ENCODE results near the gene SALL3. TPM values are rescaled to one million over a fixed set of nuclear protein-coding genes. Genes with fewer than 3 reads are reported as not detected.
"Not testable (repeated sequence)": the region's sequence is repeated elsewhere in the genome, so short reads cannot be mapped to it uniquely, and the experiment has no call there.

Gene SALL3
- total RNA-seq, 1 donor from 2014 or later, result not detected

GRCh38 chr18:78962098-78962497, 17.5 kb upstream of the SALL3 start:
- no peak overlapping the region for H3K4me3 Mint-ChIP-seq (ENCODE audit: unreplicated experiment)
- H3K27me3 Mint-ChIP-seq (ENCODE audit: low read depth), result peaks cover 3% of the 10 kb centered on the region
- no peaks in the 10 kb centered on the region for H3K36me3 Mint-ChIP-seq (ENCODE audit: low read depth)
- H3K9me3 Mint-ChIP-seq (ENCODE audit: low read depth), result peaks cover 6% of the 10 kb centered on the region
- no peak overlapping the region for H3K27ac Mint-ChIP-seq (ENCODE audit: unreplicated experiment)
- TF ChIP-seq, protein P1, sequence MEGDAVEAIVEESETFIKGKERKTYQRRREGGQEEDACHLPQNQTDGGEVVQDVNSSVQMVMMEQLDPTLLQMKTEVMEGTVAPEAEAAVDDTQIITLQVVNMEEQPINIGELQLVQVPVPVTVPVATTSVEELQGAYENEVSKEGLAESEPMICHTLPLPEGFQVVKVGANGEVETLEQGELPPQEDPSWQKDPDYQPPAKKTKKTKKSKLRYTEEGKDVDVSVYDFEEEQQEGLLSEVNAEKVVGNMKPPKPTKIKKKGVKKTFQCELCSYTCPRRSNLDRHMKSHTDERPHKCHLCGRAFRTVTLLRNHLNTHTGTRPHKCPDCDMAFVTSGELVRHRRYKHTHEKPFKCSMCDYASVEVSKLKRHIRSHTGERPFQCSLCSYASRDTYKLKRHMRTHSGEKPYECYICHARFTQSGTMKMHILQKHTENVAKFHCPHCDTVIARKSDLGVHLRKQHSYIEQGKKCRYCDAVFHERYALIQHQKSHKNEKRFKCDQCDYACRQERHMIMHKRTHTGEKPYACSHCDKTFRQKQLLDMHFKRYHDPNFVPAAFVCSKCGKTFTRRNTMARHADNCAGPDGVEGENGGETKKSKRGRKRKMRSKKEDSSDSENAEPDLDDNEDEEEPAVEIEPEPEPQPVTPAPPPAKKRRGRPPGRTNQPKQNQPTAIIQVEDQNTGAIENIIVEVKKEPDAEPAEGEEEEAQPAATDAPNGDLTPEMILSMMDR (IDR thresholded peaks at IDR 0.05), result no peak
- no peaks in the 10 kb centered on the region for H3K4me1 Mint-ChIP-seq (ENCODE audit: low read depth)
- no peak for DNase-seq (ENCODE audit: low spot score)

DNA sequence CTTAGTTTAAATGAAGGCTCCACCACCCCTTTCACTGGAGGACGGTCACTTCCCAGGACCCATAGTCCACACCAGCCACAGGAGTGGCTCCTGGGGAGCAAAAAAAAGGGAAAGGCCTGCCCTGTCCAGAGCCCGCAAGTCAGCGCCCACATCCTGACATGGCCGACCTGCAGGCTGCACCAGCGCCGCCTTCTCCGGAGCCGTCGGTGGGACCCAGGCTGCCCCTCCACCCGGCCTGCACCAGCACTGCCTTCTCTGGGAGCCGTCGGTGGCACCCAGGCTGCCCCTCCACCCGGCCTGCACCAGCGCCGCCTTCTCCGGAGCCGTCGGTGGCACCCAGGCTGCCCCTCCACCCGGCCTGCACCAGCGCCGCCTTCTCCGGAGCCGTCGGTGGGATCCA, 14.9 kb upstream of the SALL3 start:
- not testable (repeated sequence) for H3K9me3 Mint-ChIP-seq (ENCODE audit: low read depth); H3K4me3 Mint-ChIP-seq (ENCODE audit: unreplicated experiment); H3K4me1 Mint-ChIP-seq (ENCODE audit: low read depth); H3K27ac Mint-ChIP-seq (ENCODE audit: unreplicated experiment); H3K36me3 Mint-ChIP-seq (ENCODE audit: low read depth)
- peaks cover 20% of the 10 kb centered on the region for H3K27me3 Mint-ChIP-seq (ENCODE audit: low read depth)
- peak; percentile 86 for DNase-seq (ENCODE audit: low spot score)

DNA sequence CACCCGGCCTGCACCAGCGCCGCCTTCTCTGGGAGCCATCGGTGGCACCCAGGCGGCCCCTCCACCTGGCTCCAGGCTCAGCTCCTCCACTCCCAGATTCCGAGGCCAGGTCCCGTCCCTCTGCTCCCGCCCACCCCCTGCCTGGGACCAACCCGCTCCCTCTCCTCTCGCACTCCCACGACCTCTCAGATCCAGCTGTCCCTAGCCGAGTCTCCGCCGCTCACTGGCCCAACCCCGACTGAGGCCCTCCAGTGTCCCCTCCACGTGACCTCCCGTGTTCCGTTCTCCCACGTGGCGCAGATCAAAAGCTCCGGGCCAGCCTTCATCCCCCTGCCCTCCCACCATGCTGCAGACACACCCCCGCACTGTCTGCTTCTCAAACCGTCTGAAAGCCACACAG, 14.4 kb upstream of the SALL3 start:
- TF ChIP-seq, protein P1 (IDR thresholded peaks at IDR 0.05), result no peak
- Mint-ChIP-seq H3K4me3 (ENCODE audit: unreplicated experiment) (no peak overlapping the region), H3K27ac (ENCODE audit: unreplicated experiment) (no peak overlapping the region), H3K9me3 (ENCODE audit: low read depth) (peaks cover 6% of the 10 kb centered on the region), H3K27me3 (ENCODE audit: low read depth) (peaks cover 24% of the 10 kb centered on the region), H3K4me1 (ENCODE audit: low read depth) (no peaks in the 10 kb centered on the region), H3K36me3 (ENCODE audit: low read depth) (no peaks in the 10 kb centered on the region)
- DNase-seq (ENCODE audit: low spot score), result peak; percentile 85

DNA sequence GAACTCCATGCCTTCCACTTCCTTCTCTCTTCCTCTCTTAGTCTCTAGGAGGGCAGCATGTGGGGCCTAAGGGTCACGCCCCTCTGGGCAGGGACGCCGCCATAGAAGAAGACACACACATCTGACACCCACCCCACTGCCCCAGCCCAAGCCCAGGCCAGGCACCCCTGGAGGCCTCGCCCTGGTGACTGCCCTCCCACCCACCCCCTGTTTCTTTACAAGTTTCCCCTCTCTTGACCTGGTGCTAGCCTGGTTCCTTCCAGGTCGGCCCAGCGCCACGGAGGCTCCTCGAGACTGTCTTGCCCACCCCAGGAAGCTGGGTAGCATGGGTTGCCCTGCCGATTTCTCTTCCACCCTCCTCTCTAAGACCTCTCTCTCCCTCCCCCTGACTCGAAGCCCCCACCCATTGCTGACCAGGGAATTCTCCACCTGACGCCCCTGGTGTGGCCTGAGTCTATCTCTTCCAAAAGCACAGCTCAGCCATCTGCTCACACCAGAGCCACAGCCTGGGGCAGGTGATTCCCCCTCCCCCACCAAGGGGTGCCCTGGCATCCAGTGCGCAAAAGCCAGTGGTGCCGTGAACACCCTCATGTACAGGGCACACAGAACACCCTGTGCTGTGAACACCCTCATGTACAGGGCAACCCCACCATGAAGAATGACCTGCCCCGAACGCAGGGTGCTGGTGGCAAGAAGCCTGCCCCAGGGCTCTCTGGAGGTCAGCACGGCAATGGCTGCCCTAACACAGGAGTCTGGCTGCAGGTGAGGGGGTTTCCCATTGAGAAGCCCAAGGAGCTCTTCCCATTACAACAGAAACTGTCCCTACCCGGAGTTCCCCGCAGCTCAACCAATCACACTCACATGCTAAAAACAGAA, 13.5 kb upstream of the SALL3 start:
- no peak overlapping the region for H3K27ac Mint-ChIP-seq (ENCODE audit: unreplicated experiment)
- H3K27me3 Mint-ChIP-seq (ENCODE audit: low read depth), result peaks cover 32% of the 10 kb centered on the region
- H3K36me3 Mint-ChIP-seq (ENCODE audit: low read depth), result no peaks in the 10 kb centered on the region
- no peak overlapping the region for H3K4me3 Mint-ChIP-seq (ENCODE audit: unreplicated experiment)
- DNase-seq (ENCODE audit: low spot score), result peak; percentile 62
- H3K9me3 Mint-ChIP-seq (ENCODE audit: low read depth), result peaks cover 6% of the 10 kb centered on the region
- TF ChIP-seq, protein P1 (IDR thresholded peaks at IDR 0.05), result no peak
- H3K4me1 Mint-ChIP-seq (ENCODE audit: low read depth), result no peaks in the 10 kb centered on the region

DNA sequence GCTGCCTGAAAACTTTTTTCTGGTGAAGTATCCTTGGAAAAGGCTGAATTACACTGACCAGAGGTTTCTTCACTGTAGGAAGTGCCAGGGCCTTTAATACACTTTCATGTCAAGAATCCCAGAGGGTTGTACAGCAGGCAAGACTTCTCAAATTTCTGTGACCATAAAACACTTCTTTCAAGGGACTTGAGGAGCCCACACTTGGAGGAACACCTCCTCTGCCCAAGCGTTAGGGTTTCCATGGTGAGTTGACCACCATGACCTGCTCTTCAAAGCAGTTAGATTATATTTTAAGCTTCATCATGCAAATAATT, 12.9 kb upstream of the SALL3 start:
- H3K4me3 Mint-ChIP-seq (ENCODE audit: unreplicated experiment), result no peak overlapping the region

More for the DNA sequence above, 12.9 kb upstream of the SALL3 start:
- Mint-ChIP-seq H3K27me3 (ENCODE audit: low read depth) (peaks cover 38% of the 10 kb centered on the region), H3K36me3 (ENCODE audit: low read depth) (peaks cover 1% of the 10 kb centered on the region), H3K4me1 (ENCODE audit: low read depth) (no peaks in the 10 kb centered on the region), H3K9me3 (ENCODE audit: low read depth) (peaks cover 6% of the 10 kb centered on the region), H3K27ac (ENCODE audit: unreplicated experiment) (no peak overlapping the region)
- TF ChIP-seq, protein P1 (IDR thresholded peaks at IDR 0.05), result no peak
- DNase-seq (ENCODE audit: low spot score), result no peak
